ENCODE measurements around the gene YIPF6.
"Not testable (repeated sequence)": the region's sequence is repeated elsewhere in the genome, so short reads cannot be mapped to it uniquely, and the experiment has no call there.

The YIPF6 gene

DNA sequence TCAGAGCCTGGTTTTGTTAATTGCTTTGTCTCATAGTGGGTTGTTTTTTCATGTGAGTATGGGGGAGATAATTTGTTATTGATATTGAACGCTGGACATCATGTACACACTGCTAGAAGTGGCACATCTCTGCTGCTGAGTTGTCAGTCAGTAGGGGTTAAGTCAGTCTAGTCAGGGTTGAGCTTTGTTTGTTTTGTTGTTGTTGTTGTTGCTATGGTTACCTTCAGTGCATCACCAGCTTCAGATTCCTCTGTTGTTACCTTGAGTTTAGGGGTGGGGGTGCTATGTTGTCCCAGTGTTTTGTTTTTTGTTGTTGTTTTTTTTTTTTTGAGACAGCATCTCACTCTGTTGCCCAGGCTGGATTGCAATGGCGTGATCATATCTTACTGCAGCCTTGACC lies 9.9 kb downstream of the YIPF6 start:
- no peak for DNase-seq

DNA sequence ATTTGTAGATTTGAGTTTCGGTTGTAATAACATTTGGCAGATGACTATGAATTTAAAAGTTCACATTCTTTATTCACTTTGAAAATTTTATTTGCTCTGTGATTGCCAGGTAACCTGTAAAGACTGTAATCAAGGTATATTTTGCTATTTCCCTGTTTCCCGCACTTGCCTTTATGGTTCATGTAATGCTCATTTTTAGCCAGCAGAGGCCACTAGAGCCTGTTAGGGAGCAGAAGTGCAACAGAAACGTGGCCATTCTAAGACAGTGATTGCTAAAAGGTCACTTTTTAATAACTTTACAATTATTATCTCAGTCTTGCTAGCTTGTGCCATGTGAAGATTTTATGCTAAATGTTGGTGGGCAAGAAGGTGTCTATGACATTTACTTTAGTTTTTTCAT lies 12.4 kb downstream of the YIPF6 start:
- no peak for DNase-seq

DNA sequence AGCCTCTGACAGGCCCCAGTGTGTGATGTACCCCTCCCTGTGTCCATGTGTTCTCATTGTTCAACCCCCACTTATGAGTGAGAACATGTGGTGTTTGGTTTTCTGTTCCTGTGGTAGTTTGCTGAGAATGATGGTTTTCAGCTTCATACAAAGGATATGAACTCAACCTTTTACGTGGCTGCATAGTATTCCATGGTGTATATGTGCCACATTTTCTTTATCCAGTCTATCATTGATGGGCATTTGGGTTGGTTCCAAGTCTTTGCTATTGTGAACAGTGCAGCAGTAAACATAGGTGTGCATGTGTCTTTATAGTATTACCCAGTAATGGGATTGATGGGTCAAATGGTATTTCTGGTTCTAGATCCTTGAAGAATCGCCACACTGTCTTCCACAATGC lies 25.8 kb downstream of the YIPF6 start:
- not testable (repeated sequence) for DNase-seq

DNA sequence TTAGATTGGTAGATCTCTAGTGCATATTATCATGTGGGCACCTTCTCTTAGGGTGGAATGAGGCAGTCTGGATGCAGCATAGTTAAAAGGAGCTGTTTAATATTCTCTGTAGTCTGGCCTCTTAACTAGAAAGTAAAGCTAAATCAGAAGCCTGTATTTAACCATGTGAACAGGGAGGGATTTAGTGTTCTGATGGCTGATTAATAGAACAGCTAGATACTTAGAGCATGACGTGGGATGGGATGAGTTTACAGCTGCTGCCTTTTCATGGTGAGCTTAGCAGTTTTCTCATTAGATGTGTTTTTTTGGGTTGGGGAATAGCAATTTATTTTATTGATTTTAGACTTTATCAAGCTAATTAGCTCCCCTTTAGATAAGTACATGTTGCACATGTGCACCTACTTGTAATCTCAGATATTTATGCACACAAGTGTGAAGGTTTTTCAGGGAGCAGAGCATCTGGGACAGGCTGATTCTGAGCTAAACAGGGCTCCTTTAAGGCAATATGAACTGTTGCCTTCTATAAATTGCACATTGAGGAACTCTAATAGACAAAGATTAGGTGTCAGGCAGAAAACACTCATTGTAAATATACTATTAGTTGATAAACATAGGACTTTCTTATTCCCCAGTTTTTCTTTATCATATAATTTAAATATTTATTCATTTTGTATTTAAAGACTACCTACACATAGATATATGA lies 34.1 kb downstream of the YIPF6 start:
- no peak for DNase-seq

DNA sequence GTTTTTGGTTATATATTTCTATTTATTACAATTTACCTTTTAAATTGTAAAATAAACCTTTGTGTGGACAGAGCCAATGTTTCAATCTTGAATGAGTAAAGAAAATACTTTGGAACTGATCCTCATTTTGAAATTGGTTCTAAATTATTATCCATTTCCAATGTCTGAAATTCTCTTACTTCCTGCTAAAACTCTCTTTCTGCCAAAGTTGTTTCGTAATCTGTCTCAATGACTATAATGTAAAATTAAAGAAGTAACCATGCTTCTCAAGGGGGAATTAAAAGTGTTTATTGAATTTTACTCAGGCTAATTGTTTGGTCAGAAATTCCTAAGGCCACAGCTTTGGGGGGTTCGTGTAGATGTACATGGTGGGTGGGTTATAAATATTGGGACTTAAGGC lies 34.8 kb downstream of the YIPF6 start:
- no peak for DNase-seq

DNA sequence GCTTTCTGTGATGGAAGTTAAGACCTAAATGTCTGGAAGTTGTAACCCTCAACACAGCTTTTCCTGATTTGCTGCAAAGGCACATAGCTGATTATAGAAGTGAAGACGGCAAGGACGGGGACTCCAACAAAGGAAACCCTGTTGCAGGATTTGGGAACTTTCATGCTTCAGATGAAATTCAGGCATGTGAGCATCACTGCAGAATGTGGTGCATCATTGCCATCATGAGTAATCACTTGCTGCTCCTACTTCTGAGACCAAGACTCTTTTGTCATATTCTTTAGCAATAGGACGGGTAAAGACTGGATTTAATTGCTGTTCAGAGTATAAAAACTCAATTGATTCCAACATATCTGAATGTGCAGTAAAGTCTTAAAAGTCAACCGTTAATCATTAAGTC lies 35.8 kb downstream of the YIPF6 start:
- no peak for DNase-seq

DNA sequence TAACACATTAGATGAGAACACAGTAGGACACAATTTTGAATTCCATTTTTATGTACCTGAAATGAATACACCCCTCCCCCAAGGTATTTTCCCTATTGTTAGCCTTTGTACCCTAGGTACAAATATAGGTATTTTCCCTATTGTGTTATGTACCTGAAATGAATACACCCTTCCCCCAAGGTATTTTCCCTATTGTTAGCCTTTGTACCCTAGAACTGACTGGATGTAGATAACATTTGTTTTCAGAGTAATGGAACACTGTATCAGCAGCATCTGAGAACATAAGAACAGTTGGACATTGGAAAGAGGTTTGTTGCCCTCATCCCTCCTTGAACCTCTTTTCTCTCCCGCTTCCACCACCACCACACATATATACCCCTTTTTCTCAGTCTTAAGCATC lies 37.6 kb downstream of the YIPF6 start:
- no peak for DNase-seq

DNA sequence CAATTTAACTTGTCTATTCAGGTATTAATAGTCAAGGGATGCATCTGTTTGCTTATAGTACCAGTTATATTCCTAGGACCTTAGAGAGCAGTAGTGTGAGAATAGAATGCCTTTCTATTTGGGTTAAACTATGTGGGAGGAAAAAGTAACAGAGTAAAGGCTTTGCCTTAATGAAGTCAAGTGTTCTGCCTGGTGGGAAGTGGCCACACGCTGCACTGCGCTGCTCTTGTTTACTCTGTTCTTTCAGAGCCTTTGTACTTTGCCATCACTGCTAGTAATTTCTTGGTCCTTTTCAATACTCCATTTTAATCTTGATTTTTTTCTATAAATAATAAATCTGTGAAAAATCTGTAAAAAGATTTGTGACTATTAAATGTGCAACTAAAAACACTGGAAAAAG lies 38.0 kb downstream of the YIPF6 start:
- no peak for DNase-seq

DNA sequence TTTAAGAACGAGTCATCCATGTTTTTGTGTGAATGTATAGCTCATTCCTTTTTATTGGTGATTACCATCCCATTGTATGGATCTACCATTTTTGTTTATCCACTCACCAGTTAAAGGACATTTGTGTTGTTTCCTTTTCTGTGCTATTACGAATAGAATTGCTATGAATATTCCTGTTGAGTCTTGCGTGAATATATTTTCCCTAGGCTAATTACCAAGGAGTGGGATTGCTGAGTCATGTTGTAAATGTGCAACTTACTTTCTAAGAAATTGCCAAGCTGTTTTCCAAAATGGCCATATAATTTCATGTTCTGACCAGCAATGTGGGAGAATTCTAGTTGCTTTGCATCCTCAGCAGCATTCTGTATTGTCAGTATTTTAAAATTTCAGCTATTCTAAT lies 51.3 kb downstream of the YIPF6 start:
- DNase-seq, result no peak

DNA sequence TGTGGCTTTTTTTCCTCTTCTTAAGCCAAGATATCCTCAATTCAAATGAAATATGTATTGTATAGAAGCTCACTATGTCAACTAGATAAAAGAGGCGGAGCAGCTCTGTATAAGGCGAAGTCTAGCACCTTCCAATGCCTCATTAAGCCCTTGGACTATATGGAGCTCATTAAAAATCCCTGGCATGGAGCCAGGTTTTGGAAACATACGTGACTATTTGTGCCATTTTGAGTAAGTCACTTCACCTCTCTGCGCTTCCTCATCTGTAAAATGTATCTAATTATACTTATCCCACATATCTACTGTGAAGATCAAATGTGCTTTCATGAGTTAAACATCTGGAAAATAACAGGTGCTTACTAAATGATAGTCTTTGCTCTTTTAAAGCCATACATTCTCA lies 57.2 kb downstream of the YIPF6 start:
- DNase-seq, result no peak

DNA sequence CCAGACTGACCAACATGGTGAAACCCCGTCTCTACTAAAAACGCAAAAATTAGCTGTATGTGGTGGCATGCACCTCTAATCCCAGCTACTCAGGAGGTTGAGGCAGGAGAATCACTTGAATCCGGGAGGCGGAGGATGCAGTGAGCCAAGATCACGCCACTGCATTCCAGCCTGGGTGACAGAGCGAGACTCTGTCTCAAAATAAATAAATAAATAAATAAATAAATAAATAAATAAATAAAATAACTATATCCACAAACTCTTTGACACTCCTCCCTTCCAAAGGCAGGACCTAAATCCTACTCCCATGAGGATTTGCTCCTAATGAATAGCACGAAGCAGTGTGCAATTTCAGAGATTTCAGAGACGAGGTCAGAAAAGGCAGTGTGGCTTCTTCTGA lies 58.3 kb downstream of the YIPF6 start:
- not testable (repeated sequence) for DNase-seq

DNA sequence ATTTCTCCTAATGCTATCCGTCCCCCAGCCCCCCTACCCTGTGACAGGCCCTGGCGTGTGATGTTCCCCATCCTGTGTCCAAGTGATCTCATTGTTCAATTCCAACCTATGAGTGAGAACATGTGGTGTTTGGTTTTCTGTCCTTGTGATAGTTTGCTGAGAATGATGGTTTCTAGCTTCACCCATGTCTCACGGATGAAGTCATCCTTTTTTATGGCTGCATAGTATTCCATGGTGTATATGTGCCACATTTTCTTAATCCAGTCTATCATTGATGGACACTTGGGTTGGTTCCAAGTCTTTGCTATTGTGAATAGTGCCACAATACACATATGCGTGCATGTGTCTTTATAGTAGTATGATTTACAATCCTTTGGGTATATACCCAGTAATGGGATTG lies 61.1 kb downstream of the YIPF6 start:
- not testable (repeated sequence) for DNase-seq

DNA sequence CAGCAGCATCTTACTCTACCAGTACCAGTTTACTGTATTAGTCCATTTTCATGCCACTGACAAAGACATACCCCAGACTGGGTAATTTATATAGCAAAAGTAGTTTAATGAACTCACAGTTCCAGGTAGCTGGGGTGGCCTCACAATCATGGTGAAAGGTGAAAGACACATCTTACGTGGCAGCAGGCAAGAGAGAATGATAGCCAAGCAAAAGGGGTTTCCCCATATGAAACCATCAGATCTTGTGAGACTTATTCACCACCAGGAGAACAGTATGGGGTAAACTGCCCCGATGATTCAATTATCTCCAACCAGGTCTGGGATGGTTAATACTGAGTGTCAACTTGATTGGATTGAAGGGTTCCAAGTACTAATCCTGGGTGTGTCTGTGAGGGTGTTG lies 69.3 kb downstream of the YIPF6 start:
- no peak for DNase-seq

DNA sequence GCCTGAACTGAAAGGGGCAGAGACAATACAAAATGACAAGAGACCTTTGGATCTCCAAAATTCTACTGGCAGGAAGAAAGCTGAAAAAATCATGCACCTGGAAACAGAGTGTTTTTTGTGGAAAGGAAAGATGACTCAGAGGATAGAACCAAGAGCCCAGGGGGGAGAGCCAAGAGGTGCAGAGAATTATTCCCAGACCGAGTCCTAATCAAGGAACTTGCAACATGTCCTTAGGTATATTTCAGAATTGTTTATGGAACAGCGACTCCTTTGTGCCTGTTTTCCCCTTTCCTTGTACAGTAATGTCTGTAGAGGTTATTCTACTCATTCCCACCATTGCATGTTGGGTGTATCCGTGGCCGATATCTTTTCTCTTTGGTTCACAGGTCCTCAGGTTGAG lies 71.7 kb downstream of the YIPF6 start:
- DNase-seq, result no peak

DNA sequence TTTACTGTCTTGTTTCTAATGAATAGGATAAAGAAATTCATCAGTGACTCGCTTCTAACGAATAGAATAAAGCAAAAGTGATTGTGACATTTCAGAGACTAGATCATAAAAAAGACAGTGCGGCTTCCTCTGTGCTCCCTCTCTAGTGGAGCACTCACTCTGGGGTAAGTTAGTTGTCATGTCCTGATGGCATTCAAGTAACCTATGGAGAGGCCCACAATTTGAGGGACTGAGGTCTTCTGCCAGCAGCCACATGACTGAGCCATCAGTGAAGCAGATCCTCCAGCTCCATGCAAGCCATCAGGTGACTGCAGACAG lies 72.4 kb downstream of the YIPF6 start:
- DNase-seq, result no peak

DNA sequence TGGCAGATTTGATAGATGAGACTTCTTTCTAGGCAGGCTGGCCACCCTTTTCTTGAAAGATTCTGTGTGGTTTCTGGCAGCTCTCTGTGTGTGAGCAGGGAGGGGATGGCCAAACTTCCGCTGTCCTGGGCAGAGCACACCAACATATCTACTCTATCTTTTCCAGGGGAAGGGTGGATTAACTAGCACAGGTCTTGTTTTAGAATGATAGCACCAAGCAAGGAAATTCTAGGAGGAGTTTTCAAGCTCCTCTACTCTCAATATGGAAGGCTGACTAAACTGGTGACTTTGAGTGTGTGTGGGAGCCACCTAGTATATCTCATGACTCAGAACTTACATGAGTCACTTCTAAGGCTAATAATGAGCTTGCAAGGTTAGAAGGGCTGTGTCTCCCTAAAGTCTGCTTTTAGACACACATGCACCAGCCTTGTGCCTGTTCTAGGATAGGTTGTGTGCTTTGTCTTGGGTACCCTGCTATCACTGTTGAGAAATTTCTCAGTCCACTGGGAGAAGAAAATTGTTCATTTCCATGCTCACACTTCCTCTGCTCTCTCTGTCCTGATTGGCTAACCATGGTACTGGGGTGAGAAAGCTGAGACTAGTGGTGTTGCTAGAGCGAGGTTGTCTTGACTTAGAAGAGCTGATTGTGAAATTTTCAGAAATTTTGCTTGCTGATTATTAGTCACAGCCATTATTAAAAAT lies 72.9 kb downstream of the YIPF6 start:
- no peak for DNase-seq

DNA sequence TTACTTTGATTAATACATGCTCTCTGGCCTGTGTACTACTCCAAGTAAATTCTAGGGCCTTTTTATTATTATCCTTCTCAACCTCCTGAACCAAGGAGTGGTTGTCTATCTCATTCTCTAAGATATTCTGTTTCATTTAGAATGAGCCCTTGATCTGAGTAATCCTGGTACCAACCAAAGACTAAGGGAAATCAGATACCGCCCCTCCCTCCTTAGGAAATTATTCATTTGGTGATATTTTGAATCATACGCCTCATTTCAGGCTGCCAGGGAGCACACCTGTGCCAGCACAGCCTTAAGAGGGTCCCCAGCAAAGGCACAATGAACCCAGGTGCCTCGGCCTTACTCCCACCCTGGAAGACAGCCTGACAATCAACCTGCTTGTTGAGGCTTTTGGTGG lies 75.4 kb downstream of the YIPF6 start:
- DNase-seq, result no peak

DNA sequence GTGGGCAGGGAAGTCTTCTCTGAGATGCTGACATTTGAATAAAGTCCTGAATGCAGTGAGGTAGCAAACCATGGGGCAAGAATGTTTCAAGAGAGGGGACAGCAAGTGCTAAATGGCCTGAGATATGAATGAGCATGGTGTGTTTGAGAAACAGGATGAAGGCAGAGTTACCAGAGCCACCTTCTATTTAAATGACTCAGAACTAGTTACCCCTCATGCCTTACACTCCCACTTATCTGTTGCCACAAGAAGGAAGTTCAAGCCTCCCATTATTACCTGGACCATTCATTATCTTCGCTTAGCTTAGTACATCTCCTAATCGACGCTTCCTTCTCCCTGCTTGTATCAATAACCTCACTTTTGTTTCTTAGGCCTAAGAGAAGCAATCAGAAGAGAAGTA lies 81.0 kb downstream of the YIPF6 start:
- no peak for DNase-seq

DNA sequence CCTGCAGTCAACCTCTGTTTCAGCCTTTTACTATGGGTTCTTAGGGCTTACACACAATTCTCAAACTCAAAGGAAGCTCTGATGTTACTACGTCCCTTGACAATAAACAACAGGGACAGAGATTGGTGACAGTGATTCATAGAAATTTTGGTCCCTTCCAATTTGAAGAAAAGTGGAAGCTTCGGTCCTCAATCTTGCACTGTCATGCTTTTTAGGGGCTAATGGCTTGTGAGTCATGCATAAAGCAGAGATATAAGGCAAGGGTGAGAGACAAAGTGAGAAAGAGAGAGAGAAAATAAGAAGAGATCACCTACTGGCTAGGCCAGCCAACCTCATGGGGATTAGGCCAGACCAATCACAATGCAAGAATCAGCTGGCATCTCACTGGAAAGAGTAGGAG lies 85.4 kb downstream of the YIPF6 start:
- DNase-seq, result no peak

Data from CD4-positive, alpha-beta T cell treated with Interleukin-15 for 1 hour (primary cell).